ENCODE data around the gene SRBD1. TPM values are rescaled to one million over a fixed set of nuclear protein-coding genes. Genes with fewer than 3 reads are reported as not detected.

The SRBD1 gene
- total RNA-seq, 6 experiments from 2014 or later = 7.4 to 14.1 (median 9.4) TPM

GRCh38 chr2:45391866-45392265 lies 219.2 kb downstream of the SRBD1 start:
- DNase-seq (no peak), ATAC-seq (no peak)
- Histone ChIP-seq H3K9me3 (no peaks in the 10 kb centered on the region), H3K27ac (no peak overlapping the region), H3K4me3 (no peak overlapping the region), H3K27me3 (no peaks in the 10 kb centered on the region), H3K4me1 (no peaks in the 10 kb centered on the region), H3K36me3 (peaks cover 0 to 4% (median 0%) of the 10 kb centered on the region in 4 donors)
- TF ChIP-seq CTCF (IDR thresholded peaks at IDR 0.05) (no peak), POLR2A (IDR thresholded peaks at IDR 0.05) (no peak)
- intact Hi-C loops (cut with DNase I) = no loop called here

- H3K27ac ChIP-seq = no peak overlapping the region
- no peaks in the 10 kb centered on the region for H3K9me3 ChIP-seq
- no peaks in the 10 kb centered on the region for H3K4me1 ChIP-seq
- H3K36me3 ChIP-seq = peaks cover 0 to 4% (median 0%) of the 10 kb centered on the region in 4 donors
- DNase-seq (no peak), ATAC-seq (no peak)
- H3K4me3 ChIP-seq = no peak overlapping the region
- intact Hi-C loops (cut with DNase I) = no loop called here
- no peak for TF ChIP-seq CTCF (IDR thresholded peaks at IDR 0.05)
- WGBS (ENCODE audit: insufficient coverage, low coverage, low lambda C conversion rate, missing lambda C conversion rate) = 95% methylated on average over 3 of the region's 3 CpGs
- no peaks in the 10 kb centered on the region for H3K27me3 ChIP-seq
Observed at GRCh38 chr2:45390861-45391260, 220.2 kb downstream of the SRBD1 start.

DNA sequence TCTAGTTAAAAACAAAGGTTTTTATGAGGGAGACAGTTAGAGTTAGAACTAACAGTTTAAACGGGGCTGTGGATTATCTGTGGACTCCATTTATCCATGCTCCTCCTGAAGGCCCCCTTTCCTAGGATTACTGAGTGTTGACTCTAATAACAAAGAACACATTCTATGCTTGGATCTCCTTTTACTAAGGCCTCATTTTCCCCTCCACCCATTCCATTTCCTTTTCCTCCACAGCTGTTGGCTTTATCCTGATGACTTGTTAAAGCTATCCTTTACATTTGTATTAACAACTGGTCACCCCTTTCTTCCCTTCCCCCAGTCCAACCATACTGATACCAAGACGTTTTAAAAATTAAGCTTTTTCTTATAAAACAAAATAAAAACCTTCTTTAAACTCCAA lies 220.6 kb downstream of the SRBD1 start:
- DNase-seq = no peak
- Histone ChIP-seq H3K36me3 (peaks cover 0 to 4% (median 0%) of the 10 kb centered on the region in 4 donors), H3K4me1 (no peaks in the 10 kb centered on the region), H3K4me3 (no peak overlapping the region), H3K9me3 (no peaks in the 10 kb centered on the region), H3K27me3 (no peaks in the 10 kb centered on the region), H3K27ac (no peak overlapping the region)
- ATAC-seq = no peak
- intact Hi-C loops (cut with DNase I) = no loop called here
- TF ChIP-seq CTCF (IDR thresholded peaks at IDR 0.05) = no peak
- no peak for TF ChIP-seq POLR2A (IDR thresholded peaks at IDR 0.05)
- WGBS (ENCODE audit: insufficient coverage, low coverage, low lambda C conversion rate, missing lambda C conversion rate) = 91% methylated on average over 2 of the region's 2 CpGs

GRCh38 chr2:45388541-45389100 lies 222.4 kb downstream of the SRBD1 start:
- no peak for TF ChIP-seq POLR2A (IDR thresholded peaks at IDR 0.05)
- no peak for TF ChIP-seq CTCF (IDR thresholded peaks at IDR 0.05)
- no peaks in the 10 kb centered on the region for H3K27me3 ChIP-seq
- intact Hi-C loops (cut with DNase I) = no loop called here
- no peaks in the 10 kb centered on the region for H3K9me3 ChIP-seq
- WGBS (ENCODE audit: insufficient coverage, low coverage, low lambda C conversion rate, missing lambda C conversion rate) = 76% methylated on average over 4 of the region's 4 CpGs
- H3K4me1 ChIP-seq = no peaks in the 10 kb centered on the region
- peaks cover 0 to 4% (median 0%) of the 10 kb centered on the region in 4 donors for H3K36me3 ChIP-seq
- no peak overlapping the region for H3K27ac ChIP-seq
- no peak overlapping the region for H3K4me3 ChIP-seq
- DNase-seq = no peak
- no peak for ATAC-seq

DNA sequence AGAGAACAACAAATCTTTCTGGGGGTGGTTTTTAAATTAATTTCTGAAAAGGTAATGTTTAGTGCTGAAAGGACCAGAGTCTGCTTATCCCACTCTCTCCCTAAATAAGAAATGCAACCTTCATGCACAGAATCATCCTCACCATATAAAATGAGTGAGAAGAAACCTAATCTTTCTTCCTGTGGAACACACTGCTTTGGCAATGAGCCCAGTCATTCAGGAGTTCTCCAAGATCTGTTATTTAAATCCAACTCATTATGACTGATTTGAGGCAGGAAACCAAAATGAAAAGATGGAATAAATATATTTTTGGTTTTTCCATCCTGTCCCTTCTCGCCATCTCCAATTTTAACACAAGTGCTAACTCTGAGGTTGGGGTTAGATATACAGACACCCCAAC lies 228.3 kb downstream of the SRBD1 start:
- Histone ChIP-seq H3K4me1 (no peaks in the 10 kb centered on the region), H3K4me3 (no peak overlapping the region), H3K27me3 (no peaks in the 10 kb centered on the region), H3K9me3 (no peaks in the 10 kb centered on the region), H3K36me3 (peaks cover 0 to 3% (median 0%) of the 10 kb centered on the region in 4 donors), H3K27ac (no peak overlapping the region)
- ATAC-seq (no peak), DNase-seq (no peak)
- intact Hi-C loops (cut with DNase I) = no loop called here
- TF ChIP-seq CTCF (IDR thresholded peaks at IDR 0.05) (no peak), POLR2A (IDR thresholded peaks at IDR 0.05) (no peak)
- 82% methylated on average over 1 of the region's 1 CpG for WGBS (ENCODE audit: insufficient coverage, low coverage, low lambda C conversion rate, missing lambda C conversion rate)
